ENCODE data around the gene NXNL2. TPM values are rescaled to one million over a fixed set of nuclear protein-coding genes. Genes with fewer than 3 reads are reported as not detected.

NXNL2 gene
- total RNA-seq, 1 experiment from 2014 or later: 0.86 TPM

GRCh38 chr9:88527618-88528017, 7.4 kb upstream of the NXNL2 start:
- Histone ChIP-seq H3K4me3 (replicated peaks in 1 of 2; ENCODE audit: low read depth in 1 of 2, low read length in 2 of 2) (no peak overlapping the region), H3K79me2 (ENCODE audit: insufficient read depth, low read length) (no peaks in the 10 kb centered on the region), H4K20me1 (ENCODE audit: insufficient read depth) (no peaks in the 10 kb centered on the region), H3K27ac (ENCODE audit: low read depth, low read length) (no peak overlapping the region), H3K27me3 (ENCODE audit: insufficient read depth, low read length) (no peaks in the 10 kb centered on the region), H3K36me3 (ENCODE audit: control insufficient read depth in 1 of 2, insufficient read depth in 2 of 2, low read length in 2 of 2) (no peaks in the 10 kb centered on the region), H3K9me3 (ENCODE audit: control insufficient read depth in 1 of 2, insufficient read depth in 1 of 2, low read depth in 1 of 2, low read length in 2 of 2) (no peaks in the 10 kb centered on the region), H3K4me2 (ENCODE audit: low read length) (no peak overlapping the region), H3K4me1 (ENCODE audit: control insufficient read depth in 1 of 2, insufficient read depth in 2 of 2, low read length in 2 of 2) (peaks cover 21 to 33% of the 10 kb centered on the region in 2 experiments), H3K9ac (ENCODE audit: low read length) (no peak overlapping the region), H3K9me2 (ENCODE audit: insufficient read depth) (no peaks in the 10 kb centered on the region), H2AFZ (ENCODE audit: low read depth, low read length, poor library complexity, severe bottlenecking) (no peak overlapping the region)
- RAD21 ChIA-PET (ENCODE audit: low non-redundant PET in 1 of 2, low total read pairs in 2 of 2, uncharacterized antibody in 2 of 2, unreplicated experiment in 2 of 2): no interaction called here
- no TSS peak for BruUV-seq (replicated peaks)
- ATAC-seq (no peak), DNase-seq (ENCODE audit: low read depth, low spot score) (no peak)
- TF ChIP-seq TCF7L2 (IDR thresholded peaks at IDR 0.05; ENCODE audit: borderline replicate concordance, extremely low read depth, insufficient read depth, insufficient read length) (no peak), FOSL1 (IDR thresholded peaks at IDR 0.05; ENCODE audit: low read depth) (no peak), REST (IDR thresholded peaks at IDR 0.05; ENCODE audit: low read depth) (no peak), ZFX (IDR thresholded peaks at IDR 0.05) (no peak), JUND (IDR thresholded peaks at IDR 0.05) (no peak), EGR1 (IDR thresholded peaks at IDR 0.05; ENCODE audit: low read depth) (no peak), ATF3 (IDR thresholded peaks at IDR 0.05) (no peak), ZNF274 (IDR thresholded peaks at IDR 0.05; ENCODE audit: low read depth, low read length) (no peak), EZH2 (IDR thresholded peaks at IDR 0.05) (no peak), CEBPB (IDR thresholded peaks at IDR 0.05; ENCODE audit: low read depth) (no peak), ZBTB33 (IDR thresholded peaks at IDR 0.05; ENCODE audit: extremely low read depth, insufficient replicate concordance, low read length) (no peak), ELF1 (IDR thresholded peaks at IDR 0.05; ENCODE audit: borderline replicate concordance, low read depth) (no peak), CBX3 (IDR thresholded peaks at IDR 0.05; ENCODE audit: low read depth) (no peak), RAD21 (IDR thresholded peaks at IDR 0.05; ENCODE audit: low read depth) (no peak), SIN3A (IDR thresholded peaks at IDR 0.05; ENCODE audit: low read depth) (no peak), SRF (IDR thresholded peaks at IDR 0.05; ENCODE audit: low read depth) (no peak)
- POLR2A ChIA-PET: no interaction called here
- CTCF ChIA-PET: no interaction called here
- intact Hi-C loops (cut with micrococcal nuclease): no loop called here

All from HCT116 (cell line).